LHCN-M2 (cell line): ENCODE data around the gene SYNJ2. TPM values are rescaled to one million over a fixed set of nuclear protein-coding genes. Genes with fewer than 3 reads are reported as not detected.

Experiments
- DNase-seq: peaks from one replicate; pipeline ENCODE4 v3.0.0-alpha.2; 2012; ENCODE audit warnings: low read depth
- total RNA-seq: library from RNA; depleted of rRNA; stranded (reverse); fragments of >200 nt; gene quantifications from 2 replicates; pipeline ENCODE4 v1.2.3, GENCODE V29; 2014

SYNJ2 gene
- total RNA-seq, 1 experiment from 2014 or later = 11.7 TPM

DNA sequence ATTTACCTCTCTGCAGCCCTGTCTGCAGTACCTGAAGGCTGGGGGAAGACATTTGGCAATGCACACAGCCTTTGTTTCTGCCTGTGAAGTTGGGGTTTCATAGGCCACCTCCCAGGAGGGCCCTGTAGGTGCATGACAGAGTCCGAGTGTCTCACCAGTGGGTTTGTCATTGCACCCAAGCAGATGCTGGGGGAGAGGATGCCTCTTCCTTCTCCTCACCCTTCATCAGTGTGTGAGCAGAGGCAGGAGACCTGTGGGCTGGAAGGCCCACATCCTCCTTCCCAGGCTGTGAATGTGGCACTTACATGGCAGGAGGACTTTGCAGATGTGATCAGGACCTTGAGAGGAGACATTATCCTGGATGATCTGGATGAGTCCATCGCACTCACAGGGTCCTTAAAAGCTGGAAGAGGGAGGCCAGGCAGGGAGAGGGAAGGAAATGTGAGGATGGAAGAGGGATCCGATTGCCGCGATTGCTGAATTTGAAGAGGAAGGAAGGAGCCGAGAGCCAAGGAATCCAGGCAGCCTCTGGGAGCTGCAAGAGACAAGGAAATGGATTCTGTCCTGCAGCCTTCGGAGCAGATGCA is 30.4 kb downstream of the SYNJ2 start:
- DNase-seq = no peak

- DNase-seq = no peak
Observed at GRCh38 chr6:158013904-158014504, 32.3 kb downstream of the SYNJ2 start.

DNA sequence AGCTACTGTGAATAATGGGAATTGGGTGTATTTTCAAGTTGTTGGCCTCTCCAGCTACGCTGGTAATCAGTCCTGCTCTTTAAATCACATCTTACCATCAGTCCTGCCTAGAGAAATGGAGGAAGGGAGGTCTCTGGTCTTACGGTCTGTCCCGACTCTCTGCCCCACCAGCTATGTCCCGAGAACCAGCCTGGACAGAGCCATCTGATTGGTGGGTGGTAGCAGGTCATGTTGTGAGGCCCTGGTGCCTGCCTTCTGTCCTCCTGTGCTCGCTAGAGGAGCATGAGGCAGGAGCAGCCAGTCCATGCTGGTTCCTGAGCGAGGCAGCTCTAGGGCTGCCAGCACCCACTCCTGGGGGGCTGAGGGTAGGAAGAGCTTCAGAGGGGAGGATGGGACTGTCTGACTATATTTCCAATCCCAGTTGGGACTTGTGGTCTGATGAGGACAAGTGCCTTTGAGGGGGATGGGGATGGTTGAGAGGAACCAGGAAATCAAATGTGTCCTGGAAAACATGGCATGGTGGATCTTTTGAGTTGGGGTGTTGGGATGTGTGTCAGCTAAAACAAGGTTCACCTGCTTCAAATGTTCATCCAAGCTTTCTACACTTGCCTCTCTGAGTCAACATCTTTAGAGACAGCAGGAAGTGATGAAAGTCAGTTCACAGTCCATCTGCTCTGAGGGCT is 33.0 kb downstream of the SYNJ2 start:
- peak; percentile 59 for DNase-seq

DNA sequence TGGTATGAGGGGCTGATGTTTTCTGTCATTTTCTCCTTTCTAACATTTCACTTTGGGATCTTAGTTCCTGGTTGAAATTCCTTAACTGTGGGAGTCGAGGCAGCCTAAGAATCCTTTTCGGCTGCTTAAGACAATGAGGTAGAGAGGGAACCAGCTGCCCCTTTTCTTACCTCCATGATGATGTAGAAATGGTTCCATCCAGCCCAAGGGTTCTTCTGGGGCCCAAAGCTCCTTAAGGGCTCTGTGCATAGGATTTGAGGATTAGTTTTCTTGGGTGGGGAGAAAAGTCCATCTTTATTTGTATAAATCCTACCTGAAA is 33.5 kb downstream of the SYNJ2 start:
- DNase-seq = no peak

DNA sequence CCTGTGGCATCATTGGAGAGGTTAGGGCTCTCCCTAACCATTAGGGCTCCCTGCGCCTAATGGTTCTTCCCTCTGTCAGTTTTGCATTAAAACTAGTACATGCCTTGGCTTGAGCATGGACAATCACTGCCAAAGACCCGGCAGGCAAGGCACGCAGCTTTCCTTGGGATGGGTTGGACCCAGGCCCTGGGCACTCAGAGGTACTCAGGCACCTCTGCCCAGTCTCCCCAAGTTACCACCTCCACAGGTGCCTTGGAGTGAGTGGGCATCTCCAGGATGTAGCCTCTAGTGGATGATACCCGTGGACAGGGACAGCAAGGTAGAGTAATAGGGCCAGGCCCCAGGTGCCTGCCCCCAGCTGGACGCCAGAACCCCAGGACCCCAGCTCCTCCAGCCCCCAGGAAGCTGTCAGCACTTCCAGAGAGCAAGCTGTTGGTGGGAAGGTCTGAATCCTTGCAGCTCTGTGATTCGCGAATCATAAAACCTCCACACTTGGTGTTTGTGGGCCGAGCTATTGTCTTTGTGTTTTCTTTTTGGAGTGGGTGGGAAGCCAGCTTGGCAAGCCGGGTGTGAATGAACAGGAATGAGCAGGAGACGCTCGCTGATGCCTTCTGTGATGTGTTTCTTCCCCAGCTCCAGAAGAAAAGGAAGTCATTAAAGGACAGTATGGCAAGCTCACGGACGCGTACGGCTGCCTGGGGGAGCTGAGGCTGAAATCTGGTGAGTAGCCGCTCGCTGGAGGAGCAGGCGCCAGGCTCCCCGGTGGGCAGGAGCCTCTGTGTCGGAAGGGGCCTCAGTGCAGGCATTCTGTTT is 35.1 kb downstream of the SYNJ2 start:
- no peak for DNase-seq

- DNase-seq = no peak
Observed at GRCh38 chr6:158017621-158018040, 36.0 kb downstream of the SYNJ2 start.

GRCh38 chr6:158018041-158018771 is 36.5 kb downstream of the SYNJ2 start:
- peak; percentile 59 for DNase-seq

DNA sequence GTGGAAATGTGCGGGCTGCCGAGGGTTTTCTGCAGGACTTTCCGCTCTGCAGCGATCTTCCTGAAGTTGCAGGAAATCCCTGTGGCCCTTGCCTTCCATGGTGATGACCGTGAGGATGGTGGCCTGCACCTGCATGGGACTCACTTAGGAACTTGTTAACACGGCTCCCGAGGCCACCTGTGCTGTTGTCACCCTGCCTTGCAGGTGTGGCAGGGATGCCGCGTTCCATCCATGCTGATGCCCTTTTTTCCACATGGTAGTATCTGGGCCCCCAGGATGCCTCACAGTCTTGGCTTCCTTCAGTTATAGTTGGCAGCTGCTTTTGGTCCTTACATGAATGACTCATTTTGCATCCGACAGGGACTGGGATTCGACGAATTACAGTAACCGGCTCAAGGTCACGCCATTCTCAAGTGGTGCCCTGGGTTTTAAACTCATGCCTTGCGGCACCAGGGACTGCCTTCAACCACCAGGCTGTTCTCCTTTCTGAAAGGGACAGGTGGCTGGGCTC is 37.2 kb downstream of the SYNJ2 start:
- DNase-seq = peak; percentile 95

DNA sequence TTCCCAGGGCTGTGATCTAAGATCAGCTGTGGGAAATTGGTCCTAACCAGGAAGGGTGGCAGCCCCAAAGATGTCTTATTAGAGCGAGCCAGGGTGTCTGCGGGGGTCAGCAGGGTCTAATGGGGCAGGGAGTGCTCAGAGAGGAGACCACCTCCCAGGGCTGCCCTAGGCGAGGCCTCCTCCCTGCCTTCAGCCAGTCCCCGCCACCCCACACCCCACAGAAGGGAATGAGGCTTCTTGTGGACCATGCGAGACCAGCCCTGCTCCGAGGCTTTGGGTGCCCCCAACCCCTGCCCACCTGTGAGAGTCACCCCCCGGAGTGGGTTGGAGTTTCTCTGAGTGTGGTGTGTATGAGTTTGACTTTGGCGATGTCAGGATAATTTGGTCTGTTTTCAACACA is 37.8 kb downstream of the SYNJ2 start:
- no peak for DNase-seq

- DNase-seq = no peak
Observed at GRCh38 chr6:158020272-158020711, 38.6 kb downstream of the SYNJ2 start.

DNA sequence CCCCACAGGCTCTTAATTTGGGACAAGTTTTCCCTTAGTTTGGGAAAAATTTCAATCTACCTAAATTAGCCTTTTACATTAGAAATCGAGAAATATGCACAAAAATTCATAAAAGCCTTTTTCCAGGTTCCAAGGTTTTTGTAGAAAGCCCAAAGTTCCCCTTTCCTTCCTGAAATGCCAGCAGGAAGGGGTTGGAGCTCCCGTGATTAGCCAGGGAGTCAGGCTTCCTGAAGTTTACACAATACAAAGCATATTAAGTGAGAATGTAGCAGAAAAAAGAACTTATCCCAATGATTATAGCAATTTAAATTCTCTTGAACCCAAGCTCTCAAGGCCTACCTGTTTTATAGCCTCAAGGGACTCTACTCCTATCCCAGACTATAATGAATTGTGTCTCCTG is 39.1 kb downstream of the SYNJ2 start:
- DNase-seq = no peak

DNA sequence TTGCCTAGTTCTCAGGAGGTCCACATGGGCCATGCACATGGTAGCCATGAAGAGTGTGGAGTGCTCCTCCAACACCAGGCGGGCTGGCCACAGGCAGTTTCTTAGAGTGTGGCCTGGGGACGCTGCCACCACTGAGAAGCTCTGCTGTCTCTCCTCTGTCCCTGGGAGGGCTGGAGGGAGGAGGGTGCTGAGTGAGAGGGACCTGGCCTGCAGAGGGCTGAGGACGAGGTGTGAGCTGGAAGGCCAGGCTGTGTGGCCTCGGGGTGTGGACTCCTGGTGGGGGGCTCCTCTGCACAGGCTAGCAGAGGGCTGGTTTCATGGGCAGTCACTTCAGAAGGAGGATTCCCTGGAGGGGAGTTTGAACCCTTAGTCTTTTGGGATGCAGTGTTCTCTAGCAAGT is 39.7 kb downstream of the SYNJ2 start:
- no peak for DNase-seq

DNA sequence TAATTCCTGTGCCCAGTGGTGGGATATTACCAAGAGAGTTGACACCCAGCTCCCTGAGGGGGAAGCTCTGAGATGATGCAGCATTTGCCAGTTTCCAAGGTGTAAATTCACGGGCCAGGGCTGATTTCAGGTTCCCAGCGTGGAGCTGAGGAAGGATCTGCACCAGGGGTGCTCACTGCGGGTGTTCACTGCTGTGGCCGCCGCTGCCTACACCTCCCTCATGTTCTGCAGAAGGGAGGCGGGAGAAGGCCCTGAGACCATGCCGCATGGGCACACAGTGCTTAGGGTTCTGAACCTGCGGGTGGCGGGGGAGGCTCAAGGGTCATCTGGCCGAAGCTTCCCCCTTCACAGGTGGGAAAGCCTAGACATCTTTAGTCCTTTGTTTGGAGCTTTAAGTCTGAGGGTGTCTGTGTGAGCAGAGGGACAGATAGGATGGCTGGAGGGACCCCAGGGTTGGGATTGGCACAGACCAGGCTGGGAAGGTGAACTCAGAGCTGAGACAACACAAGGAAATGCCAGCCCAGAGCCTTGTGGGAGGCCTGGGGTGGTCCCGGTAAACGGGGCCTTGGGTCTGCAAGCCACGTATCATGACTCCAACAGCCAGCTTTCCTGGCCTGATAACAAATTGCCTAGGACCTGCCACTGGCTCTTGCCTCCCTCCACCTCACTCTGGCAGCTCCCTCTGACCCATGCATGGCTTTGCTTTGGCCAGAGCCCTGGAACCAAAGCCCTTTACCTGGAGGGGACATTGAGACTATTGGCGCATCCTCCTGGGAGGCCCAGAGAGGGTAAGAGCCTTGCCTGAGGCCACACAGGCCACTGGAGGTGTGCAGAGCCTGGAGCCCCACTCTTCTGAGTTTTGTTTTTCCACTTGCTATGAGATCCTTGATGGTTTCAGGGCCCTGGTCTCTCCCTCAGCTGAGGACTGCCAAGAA is 40.4 kb downstream of the SYNJ2 start:
- no peak for DNase-seq

DNA sequence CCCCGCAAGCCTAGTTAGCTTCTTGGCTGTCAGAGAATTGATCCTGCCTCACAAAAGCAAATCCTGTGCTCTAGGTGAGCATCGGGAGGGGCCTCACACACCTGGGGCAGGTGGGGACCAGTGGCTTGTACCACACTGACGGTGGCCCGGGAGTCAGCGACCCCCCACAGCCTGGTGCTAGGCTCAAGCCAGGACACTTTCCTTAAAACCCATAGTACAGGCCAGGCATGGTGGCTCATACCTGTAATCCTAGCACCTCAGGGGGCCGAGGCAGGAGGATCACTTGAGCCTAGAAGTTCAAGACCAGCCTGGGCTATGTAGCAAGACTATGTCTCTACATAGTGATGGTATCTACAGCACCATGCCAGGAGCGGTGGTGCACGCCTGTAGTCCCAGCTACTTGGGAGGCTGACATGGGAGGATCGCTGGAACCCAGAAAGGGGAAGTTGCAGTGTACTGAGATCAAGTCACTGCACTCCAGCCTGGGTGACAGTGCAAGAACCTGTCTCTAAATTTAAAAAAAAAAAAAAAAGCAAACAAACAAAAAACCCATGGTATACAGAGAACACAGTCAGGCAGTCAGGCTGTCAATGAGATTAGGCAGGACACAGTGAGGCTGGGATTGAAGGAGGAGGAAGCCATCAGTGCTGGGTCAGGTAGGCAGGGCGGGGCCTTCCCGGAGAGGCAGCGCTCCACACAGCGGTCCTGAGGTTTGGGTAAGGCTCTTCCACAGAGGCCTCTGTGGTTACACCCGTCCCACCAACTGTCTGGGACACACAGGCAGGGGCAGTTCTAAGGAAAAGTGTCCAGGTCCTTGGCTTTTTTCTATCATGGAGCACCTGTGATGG is 41.3 kb downstream of the SYNJ2 start:
- no peak for DNase-seq

GRCh38 chr6:158023597-158023939 is 41.9 kb downstream of the SYNJ2 start:
- no peak for DNase-seq

DNA sequence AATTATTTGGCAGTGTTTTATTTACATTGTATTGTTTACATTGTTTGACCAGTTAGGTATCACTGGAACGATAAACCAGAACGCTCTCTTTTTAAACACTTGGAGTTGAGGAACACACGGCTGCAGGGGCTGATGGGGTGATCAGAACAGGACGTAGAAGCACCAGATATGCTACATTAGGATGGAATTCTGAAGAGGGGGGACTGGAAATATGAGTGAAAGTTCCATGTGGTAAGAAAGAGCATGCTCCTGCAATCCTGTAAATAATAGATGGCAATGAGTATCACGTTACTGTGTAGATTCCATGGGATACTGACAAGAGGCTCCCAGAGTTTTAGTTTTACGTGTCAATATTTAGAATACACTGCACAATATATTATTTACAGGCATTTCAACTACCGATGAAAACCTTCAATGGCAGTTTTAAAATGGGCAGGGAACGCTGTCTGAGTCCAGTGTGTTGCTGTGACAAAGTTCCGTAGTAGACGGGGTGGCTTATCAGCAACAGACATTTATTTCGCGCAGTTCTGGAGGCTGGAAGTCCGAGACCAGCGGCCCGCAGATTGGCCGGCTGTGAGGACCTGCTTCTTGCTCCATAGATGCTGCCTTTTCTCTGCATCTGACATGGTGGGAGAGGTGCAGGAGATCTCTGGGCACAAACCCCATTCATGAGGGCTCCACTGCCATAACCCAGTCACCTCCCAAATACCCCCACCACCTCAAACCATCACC is 43.1 kb downstream of the SYNJ2 start:
- no peak for DNase-seq

DNA sequence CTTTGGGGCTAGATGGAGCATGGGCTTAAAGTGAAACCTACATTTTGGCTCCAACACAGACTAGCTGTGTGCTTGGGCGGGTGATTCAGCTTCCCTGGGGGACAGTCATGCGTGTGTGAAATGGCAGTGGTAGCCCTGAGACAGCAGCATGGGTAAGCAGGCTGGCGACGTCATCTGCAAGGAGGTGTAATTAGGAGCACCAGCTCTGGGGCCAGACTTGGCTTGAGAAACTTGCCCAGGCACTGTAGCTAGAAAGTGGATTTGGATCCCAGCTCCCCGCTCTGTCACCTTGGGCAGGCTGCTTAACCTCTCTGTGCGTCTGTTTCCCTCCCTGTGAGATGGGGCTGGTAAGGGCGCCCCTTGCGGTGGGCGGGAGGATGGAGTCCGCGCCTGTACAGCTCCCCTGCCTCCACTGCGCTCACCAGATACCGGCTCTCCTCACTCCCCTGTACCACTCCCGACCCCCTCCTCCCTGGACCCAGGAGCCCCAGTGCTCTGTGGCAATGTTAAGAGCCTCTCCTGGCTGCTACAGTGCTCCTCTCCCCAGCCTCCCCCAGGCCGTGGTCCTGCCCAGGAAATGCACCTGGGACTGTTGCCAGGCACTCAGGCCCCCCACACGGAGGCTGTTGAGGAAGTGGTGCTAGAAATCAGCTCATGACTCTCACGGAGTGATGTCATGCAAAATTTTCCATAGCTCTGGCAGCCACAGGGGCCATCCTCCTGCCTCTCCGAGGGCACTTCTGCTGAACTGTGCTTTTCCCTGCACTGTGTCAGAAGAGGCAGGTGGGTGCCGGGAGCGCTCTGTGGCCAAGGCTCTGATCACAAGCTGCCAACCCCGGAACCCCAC is 44.6 kb downstream of the SYNJ2 start:
- DNase-seq = peak; percentile 90
